Measurements from ENCODE around the gene PROSER2.

Gene PROSER2

GRCh38 chr10:11823122-11823988, at the start of gene PROSER2:
Gene PROSER2 (plus strand): TSS chr10:11823356. CDS start chr10:11852078, 28,722 bp downstream.
- DNase-seq (ENCODE audit: low read depth in 2 of 2): no peak

- no peak for DNase-seq (ENCODE audit: low read depth in 2 of 2)
These were observed 49.3 kb upstream of the PROSER2 start for GRCh38 chr10:11773761-11774441.

GRCh38 chr10:11775412-11775811, 47.7 kb upstream of the PROSER2 start:
- no peak for DNase-seq (ENCODE audit: low read depth in 2 of 2)

- DNase-seq (ENCODE audit: low read depth in 2 of 2): no peak
These were observed 47.1 kb upstream of the PROSER2 start for GRCh38 chr10:11776080-11776479.

- no peak for DNase-seq (ENCODE audit: low read depth in 2 of 2)
These were observed 42.0 kb upstream of the PROSER2 start for GRCh38 chr10:11781114-11781513.

GRCh38 chr10:11782793-11783557, 40.2 kb upstream of the PROSER2 start:
- DNase-seq (ENCODE audit: low read depth in 2 of 2): no peak

GRCh38 chr10:11783558-11783865, 39.6 kb upstream of the PROSER2 start:
- DNase-seq (ENCODE audit: low read depth in 2 of 2): no peak

GRCh38 chr10:11787374-11787773, 35.8 kb upstream of the PROSER2 start:
- no peak for DNase-seq (ENCODE audit: low read depth in 2 of 2)

GRCh38 chr10:11787846-11788245, 35.3 kb upstream of the PROSER2 start:
- no peak for DNase-seq (ENCODE audit: low read depth in 2 of 2)

GRCh38 chr10:11789306-11789705, 33.9 kb upstream of the PROSER2 start:
- no peak for DNase-seq (ENCODE audit: low read depth in 2 of 2)

- no peak for DNase-seq (ENCODE audit: low read depth in 2 of 2)
These were observed 33.2 kb upstream of the PROSER2 start for GRCh38 chr10:11789956-11790355.

GRCh38 chr10:11793762-11794479, 29.2 kb upstream of the PROSER2 start:
- no peak for DNase-seq (ENCODE audit: low read depth in 2 of 2)

- no peak for DNase-seq (ENCODE audit: low read depth in 2 of 2)
These were observed 28.6 kb upstream of the PROSER2 start for GRCh38 chr10:11794566-11794965.

GRCh38 chr10:11795101-11795920, 27.8 kb upstream of the PROSER2 start:
- DNase-seq (ENCODE audit: low read depth in 2 of 2): peak in 1 of 2 donors; percentile 8

GRCh38 chr10:11796474-11796873, 26.7 kb upstream of the PROSER2 start:
- no peak for DNase-seq (ENCODE audit: low read depth in 2 of 2)

GRCh38 chr10:11797281-11797680, 25.9 kb upstream of the PROSER2 start:
- no peak for DNase-seq (ENCODE audit: low read depth in 2 of 2)

- DNase-seq (ENCODE audit: low read depth in 2 of 2): no peak
These were observed 25.1 kb upstream of the PROSER2 start for GRCh38 chr10:11797847-11798633.

GRCh38 chr10:11798845-11799735, 24.1 kb upstream of the PROSER2 start:
- no peak for DNase-seq (ENCODE audit: low read depth in 2 of 2)

GRCh38 chr10:11799736-11800080, 23.4 kb upstream of the PROSER2 start:
- DNase-seq (ENCODE audit: low read depth in 2 of 2): no peak
